SU-DHL-6 (cell line): ENCODE results near the gene NKX2-4.

Experiments used
- EZH2phosphoT487 ChIP-seq: fragments of 200-600 bp; sonication (generic), shearing (Covaris generic); conservative IDR thresholded peaks from 2 replicates; pipeline ENCODE4 v1.6.1; 2018; ENCODE audit warnings: mild to moderate bottlenecking, antibody characterized with exemption, low read length, moderate library complexity, mixed read lengths
- TF ChIP-seq, protein P1 (sequence below): fragments of 200-600 bp; sonication (generic); IDR thresholded peaks from one replicate; pipeline ENCODE4 v1.5.1; 2017; ENCODE audit warnings: antibody characterized with exemption, mild to moderate bottlenecking, low read length, moderate library complexity; ENCODE audit not compliant: insufficient read depth, poor library complexity, severe bottlenecking

DNA sequence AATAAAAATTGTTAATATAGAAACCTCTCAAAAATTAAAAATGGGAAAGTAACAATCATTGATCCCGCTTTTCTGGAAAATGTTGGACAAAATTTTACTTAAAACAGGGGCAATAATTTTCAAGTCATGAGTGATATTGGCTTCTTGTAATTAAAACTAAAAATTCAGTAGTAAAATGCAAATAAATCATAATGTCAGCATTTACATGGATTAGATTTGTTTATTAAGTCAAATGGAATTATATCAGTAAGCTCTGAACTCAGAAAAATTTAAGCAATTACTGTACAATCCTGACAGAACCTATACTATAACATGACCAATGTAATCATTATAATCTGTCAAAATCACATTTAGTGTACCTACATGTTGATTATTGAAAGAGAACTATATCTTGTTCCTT lies 39.9 kb upstream of the NKX2-4 start:
- TF ChIP-seq, protein P1, sequence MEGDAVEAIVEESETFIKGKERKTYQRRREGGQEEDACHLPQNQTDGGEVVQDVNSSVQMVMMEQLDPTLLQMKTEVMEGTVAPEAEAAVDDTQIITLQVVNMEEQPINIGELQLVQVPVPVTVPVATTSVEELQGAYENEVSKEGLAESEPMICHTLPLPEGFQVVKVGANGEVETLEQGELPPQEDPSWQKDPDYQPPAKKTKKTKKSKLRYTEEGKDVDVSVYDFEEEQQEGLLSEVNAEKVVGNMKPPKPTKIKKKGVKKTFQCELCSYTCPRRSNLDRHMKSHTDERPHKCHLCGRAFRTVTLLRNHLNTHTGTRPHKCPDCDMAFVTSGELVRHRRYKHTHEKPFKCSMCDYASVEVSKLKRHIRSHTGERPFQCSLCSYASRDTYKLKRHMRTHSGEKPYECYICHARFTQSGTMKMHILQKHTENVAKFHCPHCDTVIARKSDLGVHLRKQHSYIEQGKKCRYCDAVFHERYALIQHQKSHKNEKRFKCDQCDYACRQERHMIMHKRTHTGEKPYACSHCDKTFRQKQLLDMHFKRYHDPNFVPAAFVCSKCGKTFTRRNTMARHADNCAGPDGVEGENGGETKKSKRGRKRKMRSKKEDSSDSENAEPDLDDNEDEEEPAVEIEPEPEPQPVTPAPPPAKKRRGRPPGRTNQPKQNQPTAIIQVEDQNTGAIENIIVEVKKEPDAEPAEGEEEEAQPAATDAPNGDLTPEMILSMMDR, result no peak
- TF ChIP-seq EZH2phosphoT487, result no peak
